ENCODE results near the gene EIPR1.
A peak's percentile ranks its signal among the peaks of the same experiment; 100 is the strongest.

The EIPR1 gene

GRCh38 chr2:3411103-3411502 lies 33.5 kb upstream of the EIPR1 start:
- no peak overlapping the region for H3K4me3 ChIP-seq (ENCODE audit: low read depth, low read length)
- TF ChIP-seq, protein P1, sequence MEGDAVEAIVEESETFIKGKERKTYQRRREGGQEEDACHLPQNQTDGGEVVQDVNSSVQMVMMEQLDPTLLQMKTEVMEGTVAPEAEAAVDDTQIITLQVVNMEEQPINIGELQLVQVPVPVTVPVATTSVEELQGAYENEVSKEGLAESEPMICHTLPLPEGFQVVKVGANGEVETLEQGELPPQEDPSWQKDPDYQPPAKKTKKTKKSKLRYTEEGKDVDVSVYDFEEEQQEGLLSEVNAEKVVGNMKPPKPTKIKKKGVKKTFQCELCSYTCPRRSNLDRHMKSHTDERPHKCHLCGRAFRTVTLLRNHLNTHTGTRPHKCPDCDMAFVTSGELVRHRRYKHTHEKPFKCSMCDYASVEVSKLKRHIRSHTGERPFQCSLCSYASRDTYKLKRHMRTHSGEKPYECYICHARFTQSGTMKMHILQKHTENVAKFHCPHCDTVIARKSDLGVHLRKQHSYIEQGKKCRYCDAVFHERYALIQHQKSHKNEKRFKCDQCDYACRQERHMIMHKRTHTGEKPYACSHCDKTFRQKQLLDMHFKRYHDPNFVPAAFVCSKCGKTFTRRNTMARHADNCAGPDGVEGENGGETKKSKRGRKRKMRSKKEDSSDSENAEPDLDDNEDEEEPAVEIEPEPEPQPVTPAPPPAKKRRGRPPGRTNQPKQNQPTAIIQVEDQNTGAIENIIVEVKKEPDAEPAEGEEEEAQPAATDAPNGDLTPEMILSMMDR (IDR thresholded peaks at IDR 0.05; ENCODE audit: control insufficient read depth, extremely low read depth, insufficient read depth), result no peak
- DNase-seq (ENCODE audit: low read depth), result no peak

- TF ChIP-seq, protein P1 (IDR thresholded peaks at IDR 0.05; ENCODE audit: control insufficient read depth, extremely low read depth, insufficient read depth), result no peak
- no peak for DNase-seq (ENCODE audit: low read depth)
- H3K4me3 ChIP-seq (ENCODE audit: low read depth, low read length), result no peak overlapping the region
These were observed 32.1 kb upstream of the EIPR1 start for GRCh38 chr2:3409627-3410170.

- H3K4me3 ChIP-seq (ENCODE audit: low read depth, low read length), result no peak overlapping the region
- no peak for DNase-seq (ENCODE audit: low read depth)
- TF ChIP-seq, protein P1 (IDR thresholded peaks at IDR 0.05; ENCODE audit: control insufficient read depth, extremely low read depth, insufficient read depth), result no peak
These were observed 31.2 kb upstream of the EIPR1 start for GRCh38 chr2:3408781-3409180.

GRCh38 chr2:3406501-3406900 lies 28.9 kb upstream of the EIPR1 start:
- H3K4me3 ChIP-seq (ENCODE audit: low read depth, low read length), result no peak overlapping the region
- DNase-seq (ENCODE audit: low read depth), result no peak
- TF ChIP-seq, protein P1 (IDR thresholded peaks at IDR 0.05; ENCODE audit: control insufficient read depth, extremely low read depth, insufficient read depth), result no peak

DNA sequence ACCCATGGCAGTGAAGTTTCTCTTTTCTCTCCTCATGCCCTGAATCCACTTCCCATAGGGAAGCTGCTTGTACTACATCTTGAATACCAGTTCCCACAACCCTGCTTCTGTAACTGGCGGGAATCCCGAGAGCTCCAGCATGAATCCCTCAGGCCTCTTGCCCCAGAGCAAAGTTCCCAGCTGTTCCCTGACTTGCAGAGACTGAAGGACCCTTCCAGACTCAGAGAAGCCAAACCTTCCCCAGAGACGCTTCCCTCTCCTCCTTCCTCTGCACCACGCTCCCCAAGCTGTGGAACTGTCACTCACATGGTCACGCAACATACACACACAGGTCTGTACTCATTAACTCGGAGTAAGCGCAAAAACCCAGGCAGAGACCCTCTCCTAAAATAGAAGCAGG lies 28.3 kb upstream of the EIPR1 start:
- no peak for DNase-seq (ENCODE audit: low read depth)
- TF ChIP-seq, protein P1 (IDR thresholded peaks at IDR 0.05; ENCODE audit: control insufficient read depth, extremely low read depth, insufficient read depth), result no peak

DNA sequence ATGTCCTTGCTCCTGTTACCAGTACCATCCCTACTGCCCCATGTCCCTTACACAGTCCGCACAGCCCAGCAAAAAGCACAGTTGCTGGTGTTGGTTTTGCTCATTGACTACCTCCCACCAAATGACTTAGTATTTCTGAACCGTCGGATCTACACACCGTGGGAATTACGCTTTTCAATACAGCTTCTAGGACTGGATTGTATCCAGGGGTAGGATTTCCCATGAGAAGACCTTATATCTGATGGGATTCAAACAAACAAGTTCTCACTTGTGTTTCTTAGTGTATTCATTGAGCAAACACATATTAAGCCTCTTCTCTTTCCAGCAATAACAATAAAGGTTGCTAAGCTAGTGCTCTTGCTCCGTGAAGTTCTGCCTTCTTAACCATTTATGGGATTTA lies 27.7 kb upstream of the EIPR1 start:
- DNase-seq (ENCODE audit: low read depth), result peak; percentile 96
- no peak overlapping the region for H3K4me3 ChIP-seq (ENCODE audit: low read depth, low read length)
- TF ChIP-seq, protein P1 (IDR thresholded peaks at IDR 0.05; ENCODE audit: control insufficient read depth, extremely low read depth, insufficient read depth), result no peak

More for the DNA sequence above, 28.3 kb upstream of the EIPR1 start:
- no peak overlapping the region for H3K4me3 ChIP-seq (ENCODE audit: low read depth, low read length)

- DNase-seq (ENCODE audit: low read depth), result peak; percentile 69
- TF ChIP-seq, protein P1 (IDR thresholded peaks at IDR 0.05; ENCODE audit: control insufficient read depth, extremely low read depth, insufficient read depth), result no peak
- H3K4me3 ChIP-seq (ENCODE audit: low read depth, low read length), result no peak overlapping the region
These were observed 26.8 kb upstream of the EIPR1 start for GRCh38 chr2:3404349-3404894.

Data from LNCaP clone FGC (cell line).